ENCODE data around the gene CYP3A7.

DNA sequence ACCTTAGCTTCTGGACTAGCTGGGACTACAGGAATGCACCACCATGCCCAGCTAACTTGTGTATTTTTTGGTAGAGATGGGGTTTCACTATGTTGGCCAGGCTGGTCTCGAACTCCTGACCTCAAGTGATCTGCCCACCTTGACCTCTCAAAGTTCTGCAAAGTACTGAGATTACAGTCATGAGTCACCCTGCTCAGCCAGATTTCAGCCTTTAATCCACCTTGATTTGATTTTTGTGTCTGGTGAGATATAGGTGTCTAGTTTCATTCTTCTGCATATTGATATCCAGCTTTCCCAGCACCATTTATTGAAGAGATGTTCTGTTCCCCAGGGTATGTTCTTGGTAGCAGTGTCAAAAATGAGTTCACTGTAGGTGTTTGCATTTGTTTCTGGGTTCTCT, 20.1 kb upstream of the CYP3A7 start:
- TF ChIP-seq CTCF (IDR thresholded peaks at IDR 0.05 in 4 of 5, conservative IDR thresholded peaks at IDR 0.05 in 1 of 5) (no peak), POLR2A (IDR thresholded peaks at IDR 0.05) (no peak)
